ENCODE results near the gene KCTD8. TPM values are rescaled to one million over a fixed set of nuclear protein-coding genes. Genes with fewer than 3 reads are reported as not detected.

The KCTD8 gene
- total and polyA plus RNA-seq, 2 donors (not counting 1 experiment from before 2014, with no cell fraction given): not detected

DNA sequence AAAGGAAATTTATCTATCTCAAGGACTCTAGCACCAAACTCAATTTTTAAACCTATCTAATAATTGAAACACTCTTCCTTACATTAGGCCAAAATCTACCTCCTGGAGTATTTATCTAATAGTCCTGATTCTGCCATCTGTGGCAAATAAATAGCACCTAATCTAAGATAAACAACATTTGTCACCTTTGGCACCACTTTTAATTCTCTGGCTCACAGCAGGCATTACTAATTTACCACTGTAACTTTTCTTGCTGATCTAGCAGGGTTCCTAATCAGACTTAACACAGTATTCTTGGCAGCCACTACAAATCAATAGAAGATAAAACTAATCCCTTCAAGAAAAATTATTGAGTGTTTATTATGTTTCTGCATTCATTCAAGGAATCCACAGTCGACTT lies 161.1 kb downstream of the KCTD8 start:
- H3K27ac Mint-ChIP-seq: no peak overlapping the region
- ChIA-PET CTCF (no interaction called here), POLR2A (no interaction called here)
- Histone ChIP-seq H3K79me2 (ENCODE audit: control insufficient read depth, insufficient read depth, low read length) (no peaks in the 10 kb centered on the region), H3K4me3 (ENCODE audit: control extremely low read depth in 1 of 5, extremely low read depth in 1 of 5, insufficient read depth in 1 of 5, low read depth in 2 of 5, low read length in 4 of 5) (no peak overlapping the region), H2AFZ (ENCODE audit: insufficient read depth, low read depth, low read length, poor library complexity, severe bottlenecking) (no peak overlapping the region), H3K36me3 (replicated peaks in 1 of 2; ENCODE audit: control extremely low read depth in 1 of 2, control insufficient read depth in 1 of 2, extremely low read depth in 1 of 2, insufficient read depth in 2 of 2, low read length in 1 of 2) (no peaks in the 10 kb centered on the region), H4K20me1 (ENCODE audit: control insufficient read depth, insufficient read depth, low read length, poor library complexity, severe bottlenecking) (no peaks in the 10 kb centered on the region), H3K4me1 (ENCODE audit: control insufficient read depth in 2 of 2, insufficient read depth in 2 of 2, low read length in 2 of 2) (no peaks in the 10 kb centered on the region), H3K9me3 (ENCODE audit: control extremely low read depth in 1 of 3, control insufficient read depth in 2 of 3, insufficient read depth in 1 of 3, low read length in 2 of 3) (peaks cover 0 to 4% (median 0%) of the 10 kb centered on the region in 3 donors), H3K27ac (ENCODE audit: low read length in 2 of 2) (no peak overlapping the region), H3K27me3 (replicated peaks in 1 of 4; ENCODE audit: control extremely low read depth in 1 of 4, control insufficient read depth in 3 of 4, insufficient read depth in 4 of 4, low read length in 3 of 4) (no peaks in the 10 kb centered on the region), H3K4me2 (replicated peaks; ENCODE audit: low read depth, low read length, poor library complexity, severe bottlenecking) (no peak overlapping the region), H3K9ac (ENCODE audit: low read length) (no peak overlapping the region)
- WGBS (ENCODE audit: insufficient coverage): no CpG with 5 or more reads among the region's 1 CpG
- no peaks in the 10 kb centered on the region for H3K4me1 Mint-ChIP-seq
- intact Hi-C loops (cut with micrococcal nuclease): no loop called here
- no peak for ATAC-seq (ENCODE audit: low read depth)
- no peaks in the 10 kb centered on the region for H3K27me3 Mint-ChIP-seq
- peaks cover 2% of the 10 kb centered on the region for H3K9me3 Mint-ChIP-seq (ENCODE audit: insufficient read depth)
- TF ChIP-seq, protein P1, sequence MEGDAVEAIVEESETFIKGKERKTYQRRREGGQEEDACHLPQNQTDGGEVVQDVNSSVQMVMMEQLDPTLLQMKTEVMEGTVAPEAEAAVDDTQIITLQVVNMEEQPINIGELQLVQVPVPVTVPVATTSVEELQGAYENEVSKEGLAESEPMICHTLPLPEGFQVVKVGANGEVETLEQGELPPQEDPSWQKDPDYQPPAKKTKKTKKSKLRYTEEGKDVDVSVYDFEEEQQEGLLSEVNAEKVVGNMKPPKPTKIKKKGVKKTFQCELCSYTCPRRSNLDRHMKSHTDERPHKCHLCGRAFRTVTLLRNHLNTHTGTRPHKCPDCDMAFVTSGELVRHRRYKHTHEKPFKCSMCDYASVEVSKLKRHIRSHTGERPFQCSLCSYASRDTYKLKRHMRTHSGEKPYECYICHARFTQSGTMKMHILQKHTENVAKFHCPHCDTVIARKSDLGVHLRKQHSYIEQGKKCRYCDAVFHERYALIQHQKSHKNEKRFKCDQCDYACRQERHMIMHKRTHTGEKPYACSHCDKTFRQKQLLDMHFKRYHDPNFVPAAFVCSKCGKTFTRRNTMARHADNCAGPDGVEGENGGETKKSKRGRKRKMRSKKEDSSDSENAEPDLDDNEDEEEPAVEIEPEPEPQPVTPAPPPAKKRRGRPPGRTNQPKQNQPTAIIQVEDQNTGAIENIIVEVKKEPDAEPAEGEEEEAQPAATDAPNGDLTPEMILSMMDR (IDR thresholded peaks at IDR 0.05): no peak
- TF ChIP-seq EZH2 (IDR thresholded peaks at IDR 0.05; ENCODE audit: borderline replicate concordance, insufficient read depth, low read depth, low read length, poor library complexity, severe bottlenecking): no peak
- no peak overlapping the region for H3K4me3 Mint-ChIP-seq
- DNase-seq: no peak

DNA sequence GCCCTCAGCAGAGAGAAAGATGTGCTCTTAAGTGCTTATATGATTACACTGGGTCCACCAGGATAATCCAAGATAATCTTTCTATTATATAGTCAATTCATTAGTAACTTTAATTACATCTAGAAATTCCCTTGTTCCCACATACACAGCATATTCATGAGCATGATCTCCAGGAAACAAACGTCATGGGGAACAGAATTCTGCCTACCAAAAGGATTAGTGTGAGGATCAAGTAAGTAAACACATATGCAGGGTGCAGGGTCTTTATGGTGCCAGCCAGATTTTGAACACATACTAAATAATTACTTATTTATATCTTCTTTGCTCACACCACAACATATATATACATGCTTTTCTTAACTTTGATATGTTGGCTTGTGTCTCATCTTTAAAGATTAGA lies 169.1 kb downstream of the KCTD8 start:
- ATAC-seq (ENCODE audit: low read depth) (no peak), DNase-seq (no peak)
- H3K4me2 ChIP-seq (replicated peaks; ENCODE audit: low read depth, low read length, poor library complexity, severe bottlenecking): no peak overlapping the region
- Mint-ChIP-seq H3K27me3 (no peaks in the 10 kb centered on the region), H3K4me1 (no peaks in the 10 kb centered on the region), H3K9me3 (ENCODE audit: insufficient read depth) (no peaks in the 10 kb centered on the region), H3K27ac (no peak overlapping the region), H3K4me3 (no peak overlapping the region)
- H3K4me1 ChIP-seq (ENCODE audit: control insufficient read depth in 2 of 2, insufficient read depth in 2 of 2, low read length in 2 of 2): no peaks in the 10 kb centered on the region
- H3K27me3 ChIP-seq (replicated peaks in 1 of 4; ENCODE audit: control extremely low read depth in 1 of 4, control insufficient read depth in 3 of 4, insufficient read depth in 4 of 4, low read length in 3 of 4): no peaks in the 10 kb centered on the region
- no peak overlapping the region for H3K27ac ChIP-seq (ENCODE audit: low read length in 2 of 2)
- H3K79me2 ChIP-seq (ENCODE audit: control insufficient read depth, insufficient read depth, low read length): no peaks in the 10 kb centered on the region
- no peak overlapping the region for H3K9ac ChIP-seq (ENCODE audit: low read length)
- intact Hi-C loops (cut with micrococcal nuclease): no loop called here
- H3K4me3 ChIP-seq (ENCODE audit: control extremely low read depth in 1 of 5, extremely low read depth in 1 of 5, insufficient read depth in 1 of 5, low read depth in 2 of 5, low read length in 4 of 5): no peak overlapping the region
- H4K20me1 ChIP-seq (ENCODE audit: control insufficient read depth, insufficient read depth, low read length, poor library complexity, severe bottlenecking): no peaks in the 10 kb centered on the region
- no CpG with 5 or more reads among the region's 1 CpG for WGBS (ENCODE audit: insufficient coverage)
- CTCF ChIA-PET: no interaction called here
- TF ChIP-seq, protein P1 (IDR thresholded peaks at IDR 0.05): no peak
- no peak for TF ChIP-seq EZH2 (IDR thresholded peaks at IDR 0.05; ENCODE audit: borderline replicate concordance, insufficient read depth, low read depth, low read length, poor library complexity, severe bottlenecking)
- no peak overlapping the region for H2AFZ ChIP-seq (ENCODE audit: insufficient read depth, low read depth, low read length, poor library complexity, severe bottlenecking)
- no peaks in the 10 kb centered on the region for H3K9me3 ChIP-seq (ENCODE audit: control extremely low read depth in 1 of 3, control insufficient read depth in 2 of 3, insufficient read depth in 1 of 3, low read length in 2 of 3)
- no peaks in the 10 kb centered on the region for H3K36me3 ChIP-seq (replicated peaks in 1 of 2; ENCODE audit: control extremely low read depth in 1 of 2, control insufficient read depth in 1 of 2, extremely low read depth in 1 of 2, insufficient read depth in 2 of 2, low read length in 1 of 2)
- POLR2A ChIA-PET: no interaction called here

Data from B cell (primary cell).